ENCODE results near the gene CFAP46.

DNA sequence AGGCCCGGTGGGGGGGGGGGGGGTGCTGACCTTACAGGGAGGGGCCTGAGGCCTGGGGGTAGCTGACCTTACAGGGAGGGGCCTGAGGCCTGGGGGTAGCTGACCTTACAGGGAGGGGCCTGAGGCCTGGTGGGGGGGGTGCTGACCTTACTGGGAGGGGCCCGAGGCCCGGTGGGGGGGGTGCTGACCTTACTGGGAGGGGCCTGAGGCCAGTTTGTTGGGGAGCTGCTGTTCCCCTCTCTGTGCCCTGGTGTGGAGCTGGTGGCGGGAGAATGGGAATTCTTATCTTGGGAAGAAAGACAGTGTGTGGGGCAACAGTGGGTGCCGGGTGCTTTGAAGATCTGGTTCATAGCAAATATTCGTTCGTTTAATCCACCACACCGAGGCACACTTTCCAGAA is 46.6 kb upstream of the CFAP46 start:
- TF ChIP-seq POLR2A (IDR thresholded peaks at IDR 0.05): no peak
- no peak for TF ChIP-seq CTCF (IDR thresholded peaks at IDR 0.05)

All from Peyer's patch (tissue), 4 donors.